Neural cell (in vitro differentiated cells): Measurements from ENCODE around the gene HDLBP. TPM values are rescaled to one million over a fixed set of nuclear protein-coding genes. Genes with fewer than 3 reads are reported as not detected.

Experiments
- H2AFZ ChIP-seq: fragments of 200-600, 300-800 bp; sonication (generic), shearing (Covaris generic); 2 replicates; pipeline ENCODE4 v1.6.0; 2014; ENCODE audit warnings: low read depth, mild to moderate bottlenecking, antibody characterized with exemption, low read length, moderate library complexity
- H3F3A ChIP-seq: fragments of 200-600 bp; shearing (Covaris generic); 2 replicates; pipeline ENCODE4 v1.6.1; 2016; ENCODE audit warnings: mild to moderate bottlenecking, moderate library complexity, mixed read lengths, antibody characterized with exemption, low read length; ENCODE audit not compliant: insufficient read depth, poor library complexity, severe bottlenecking
- H3K27ac ChIP-seq: fragments of 200-600, 300-800 bp; sonication (generic), shearing (Covaris generic); 2 replicates; pipeline ENCODE4 v1.5.1; 2014; ENCODE audit warnings: mild to moderate bottlenecking, low read length, moderate library complexity
- H3K27me3 ChIP-seq: fragments of 300-800, 200-600 bp; sonication (generic), shearing (Covaris generic); 2 replicates; pipeline ENCODE4 v1.6.0; 2014; ENCODE audit warnings: mild to moderate bottlenecking, low read depth, low read length, moderate library complexity; ENCODE audit not compliant: insufficient read depth
- H3K36me3 ChIP-seq: fragments of 300-800, 200-600 bp; sonication (generic), shearing (Covaris generic); 2 replicates; pipeline ENCODE4 v1.5.1; 2014; ENCODE audit warnings: mild to moderate bottlenecking, antibody characterized with exemption, low read length, moderate library complexity; ENCODE audit not compliant: insufficient read depth
- H3K4me2 ChIP-seq: fragments of 300-800, 200-600 bp; sonication (generic), shearing (Covaris generic); 2 replicates; pipeline ENCODE4 v1.6.0; 2014; ENCODE audit warnings: mild to moderate bottlenecking, low read length
- H3K4me3 ChIP-seq: fragments of 300-800, 200-600 bp; sonication (generic), shearing (Covaris generic); 2 replicates; pipeline ENCODE4 v1.5.1; 2014; ENCODE audit warnings: mild to moderate bottlenecking, low read length, moderate library complexity
- H3K79me2 ChIP-seq: fragments of 200-600 bp; shearing (Covaris generic); replicated peaks from 2 replicates; pipeline ENCODE4 v1.6.0; 2014; ENCODE audit warnings: mild to moderate bottlenecking, low read length, moderate library complexity; ENCODE audit not compliant: insufficient read depth
- H3K9ac ChIP-seq: fragments of 300-800, 200-600 bp; sonication (generic), shearing (Covaris generic); 2 replicates; pipeline ENCODE4 v1.6.1; 2016; ENCODE audit warnings: mild to moderate bottlenecking, low read length, mixed read lengths
- H3K9me2 ChIP-seq: fragments of 200-600 bp; shearing (Covaris generic); 2 replicates; pipeline ENCODE4 v1.6.1; 2016; ENCODE audit warnings: mild to moderate bottlenecking, low read length, mixed read lengths; ENCODE audit not compliant: insufficient read depth
- H3K9me3 ChIP-seq: fragments of 200-600, 300-800 bp; sonication (generic), shearing (Covaris generic); 2 replicates; pipeline ENCODE4 v1.6.1; 2016; ENCODE audit warnings: mild to moderate bottlenecking, mixed run types, low read length, moderate library complexity, mixed read lengths
- H4K20me1 ChIP-seq: fragments of 200-600 bp; shearing (Covaris generic); 2 replicates; pipeline ENCODE4 v1.6.1; 2016; ENCODE audit warnings: mild to moderate bottlenecking, mixed run types; ENCODE audit not compliant: insufficient read depth
- EP300 ChIP-seq: fragments of 450-650 bp; conservative IDR thresholded peaks from 2 replicates; pipeline ENCODE4 v1.6.1; 2014; ENCODE audit warnings: antibody characterized with exemption, mild to moderate bottlenecking, moderate library complexity; ENCODE audit not compliant: poor library complexity, severe bottlenecking
- EZH2 ChIP-seq: fragments of 200-600, 300-800 bp; shearing (Covaris generic), sonication (generic); IDR thresholded peaks from 2 replicates; pipeline ENCODE4 v1.6.1; 2014; ENCODE audit warnings: antibody characterized with exemption, low read length, borderline replicate concordance, mild to moderate bottlenecking; ENCODE audit not compliant: insufficient read depth, poor library complexity, severe bottlenecking
- MXI1 ChIP-seq: fragments of 450-650 bp; conservative IDR thresholded peaks from 2 replicates; pipeline ENCODE4 v1.6.1; 2014; ENCODE audit warnings: antibody characterized with exemption, mild to moderate bottlenecking; ENCODE audit not compliant: poor library complexity, severe bottlenecking
- POLR2AphosphoS5 ChIP-seq: IDR thresholded peaks from 2 replicates; pipeline ENCODE4 v1.6.1; 2012
- RAD21 ChIP-seq: fragments of 450-650 bp; conservative IDR thresholded peaks from 2 replicates; pipeline ENCODE4 v1.6.1; 2014; ENCODE audit warnings: antibody characterized with exemption, mild to moderate bottlenecking, moderate library complexity
- SMC3 ChIP-seq: fragments of 450-650 bp; conservative IDR thresholded peaks from 2 replicates; pipeline ENCODE4 v1.6.1; 2014; ENCODE audit warnings: antibody characterized with exemption, mild to moderate bottlenecking, moderate library complexity; ENCODE audit not compliant: poor library complexity
- TAF1 ChIP-seq: IDR thresholded peaks from 2 replicates; pipeline ENCODE4 v1.6.1; 2012; ENCODE audit warnings: low read depth
- polyA plus RNA-seq: library from polyadenylated mRNA; depleted of rRNA; stranded (reverse); fragments of >200 nt; gene quantifications from 2 replicates; pipeline ENCODE4 v1.2.3, GENCODE V29; 2014
- TF ChIP-seq, protein P1 (sequence below): IDR thresholded peaks from 2 replicates; pipeline ENCODE4 v1.6.1; 2012; ENCODE audit warnings: borderline replicate concordance
- TF ChIP-seq, protein P2 (sequence below): fragments of 450-650 bp; IDR thresholded peaks from 2 replicates; pipeline ENCODE4 v1.5.1; 2014; ENCODE audit warnings: antibody characterized with exemption, mild to moderate bottlenecking, moderate library complexity; ENCODE audit not compliant: poor library complexity, severe bottlenecking

Gene HDLBP
- polyA plus RNA-seq, 1 donor from 2014 or later: 61.9 TPM

DNA sequence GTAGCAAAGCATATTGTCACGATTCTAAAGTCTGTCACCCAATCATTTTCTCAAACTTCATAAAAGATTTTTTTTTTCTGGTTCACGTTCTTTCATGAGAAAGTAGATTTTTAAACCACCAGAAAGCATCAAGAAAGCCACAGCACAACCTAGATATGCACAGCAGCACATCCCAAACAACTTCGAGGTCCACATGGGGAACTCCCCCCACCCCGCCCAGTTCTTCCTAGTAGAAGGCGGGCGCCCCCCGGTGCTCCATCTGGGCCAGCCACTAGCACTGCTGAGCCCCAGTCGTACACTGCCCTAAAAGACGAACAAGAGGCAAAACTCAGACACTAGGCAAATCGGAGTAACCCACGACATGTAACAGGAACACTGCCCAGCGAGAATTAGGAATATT, 15.5 kb downstream of the HDLBP start:
- no peaks in the 10 kb centered on the region for H3K36me3 ChIP-seq
- no peak overlapping the region for H2AFZ ChIP-seq
- no peaks in the 10 kb centered on the region for H3K27me3 ChIP-seq
- H3F3A ChIP-seq: no peaks in the 10 kb centered on the region
- H3K79me2 ChIP-seq: peaks cover 14% of the 10 kb centered on the region
- no peak overlapping the region for H3K27ac ChIP-seq
- no peak overlapping the region for H3K4me2 ChIP-seq
- H4K20me1 ChIP-seq: no peaks in the 10 kb centered on the region
- no peak overlapping the region for H3K9ac ChIP-seq
- H3K4me3 ChIP-seq: no peak overlapping the region
- no peaks in the 10 kb centered on the region for H3K9me2 ChIP-seq
- TF ChIP-seq EP300 (no peak), MXI1 (no peak)
- TF ChIP-seq, protein P1, sequence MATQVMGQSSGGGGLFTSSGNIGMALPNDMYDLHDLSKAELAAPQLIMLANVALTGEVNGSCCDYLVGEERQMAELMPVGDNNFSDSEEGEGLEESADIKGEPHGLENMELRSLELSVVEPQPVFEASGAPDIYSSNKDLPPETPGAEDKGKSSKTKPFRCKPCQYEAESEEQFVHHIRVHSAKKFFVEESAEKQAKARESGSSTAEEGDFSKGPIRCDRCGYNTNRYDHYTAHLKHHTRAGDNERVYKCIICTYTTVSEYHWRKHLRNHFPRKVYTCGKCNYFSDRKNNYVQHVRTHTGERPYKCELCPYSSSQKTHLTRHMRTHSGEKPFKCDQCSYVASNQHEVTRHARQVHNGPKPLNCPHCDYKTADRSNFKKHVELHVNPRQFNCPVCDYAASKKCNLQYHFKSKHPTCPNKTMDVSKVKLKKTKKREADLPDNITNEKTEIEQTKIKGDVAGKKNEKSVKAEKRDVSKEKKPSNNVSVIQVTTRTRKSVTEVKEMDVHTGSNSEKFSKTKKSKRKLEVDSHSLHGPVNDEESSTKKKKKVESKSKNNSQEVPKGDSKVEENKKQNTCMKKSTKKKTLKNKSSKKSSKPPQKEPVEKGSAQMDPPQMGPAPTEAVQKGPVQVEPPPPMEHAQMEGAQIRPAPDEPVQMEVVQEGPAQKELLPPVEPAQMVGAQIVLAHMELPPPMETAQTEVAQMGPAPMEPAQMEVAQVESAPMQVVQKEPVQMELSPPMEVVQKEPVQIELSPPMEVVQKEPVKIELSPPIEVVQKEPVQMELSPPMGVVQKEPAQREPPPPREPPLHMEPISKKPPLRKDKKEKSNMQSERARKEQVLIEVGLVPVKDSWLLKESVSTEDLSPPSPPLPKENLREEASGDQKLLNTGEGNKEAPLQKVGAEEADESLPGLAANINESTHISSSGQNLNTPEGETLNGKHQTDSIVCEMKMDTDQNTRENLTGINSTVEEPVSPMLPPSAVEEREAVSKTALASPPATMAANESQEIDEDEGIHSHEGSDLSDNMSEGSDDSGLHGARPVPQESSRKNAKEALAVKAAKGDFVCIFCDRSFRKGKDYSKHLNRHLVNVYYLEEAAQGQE: no peak
- TF ChIP-seq, protein P2, sequence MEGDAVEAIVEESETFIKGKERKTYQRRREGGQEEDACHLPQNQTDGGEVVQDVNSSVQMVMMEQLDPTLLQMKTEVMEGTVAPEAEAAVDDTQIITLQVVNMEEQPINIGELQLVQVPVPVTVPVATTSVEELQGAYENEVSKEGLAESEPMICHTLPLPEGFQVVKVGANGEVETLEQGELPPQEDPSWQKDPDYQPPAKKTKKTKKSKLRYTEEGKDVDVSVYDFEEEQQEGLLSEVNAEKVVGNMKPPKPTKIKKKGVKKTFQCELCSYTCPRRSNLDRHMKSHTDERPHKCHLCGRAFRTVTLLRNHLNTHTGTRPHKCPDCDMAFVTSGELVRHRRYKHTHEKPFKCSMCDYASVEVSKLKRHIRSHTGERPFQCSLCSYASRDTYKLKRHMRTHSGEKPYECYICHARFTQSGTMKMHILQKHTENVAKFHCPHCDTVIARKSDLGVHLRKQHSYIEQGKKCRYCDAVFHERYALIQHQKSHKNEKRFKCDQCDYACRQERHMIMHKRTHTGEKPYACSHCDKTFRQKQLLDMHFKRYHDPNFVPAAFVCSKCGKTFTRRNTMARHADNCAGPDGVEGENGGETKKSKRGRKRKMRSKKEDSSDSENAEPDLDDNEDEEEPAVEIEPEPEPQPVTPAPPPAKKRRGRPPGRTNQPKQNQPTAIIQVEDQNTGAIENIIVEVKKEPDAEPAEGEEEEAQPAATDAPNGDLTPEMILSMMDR: no peak
- no peaks in the 10 kb centered on the region for H3K9me3 ChIP-seq

DNA sequence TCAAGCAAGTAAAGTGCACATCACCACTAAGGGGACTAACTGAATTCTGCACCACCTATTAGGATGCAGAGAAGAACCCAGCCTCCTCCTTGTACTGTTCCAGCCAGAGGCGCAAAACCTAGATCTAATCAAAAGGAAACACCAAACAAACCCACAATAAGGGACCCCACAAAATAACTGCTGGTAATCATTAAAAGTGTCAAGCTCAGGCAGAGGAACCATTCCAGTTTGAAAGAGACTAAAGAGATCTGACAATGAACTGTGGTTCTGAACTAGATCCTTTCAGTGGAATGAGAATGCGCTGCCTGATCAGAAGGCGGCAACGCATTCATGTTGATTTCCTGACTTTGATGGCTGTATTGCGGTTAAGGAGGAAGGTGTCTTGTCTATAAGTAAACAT, 16.8 kb downstream of the HDLBP start:
- H3K27ac ChIP-seq: no peak overlapping the region
- no peaks in the 10 kb centered on the region for H4K20me1 ChIP-seq
- no peak overlapping the region for H2AFZ ChIP-seq
- peaks cover 8% of the 10 kb centered on the region for H3K79me2 ChIP-seq
- no peaks in the 10 kb centered on the region for H3F3A ChIP-seq
- H3K36me3 ChIP-seq: no peaks in the 10 kb centered on the region
- no peaks in the 10 kb centered on the region for H3K9me2 ChIP-seq
- TF ChIP-seq, protein P1: no peak
- TF ChIP-seq EZH2 (no peak), MXI1 (no peak), SMC3 (no peak), TAF1 (no peak), RAD21 (no peak), POLR2AphosphoS5 (no peak), EP300 (no peak)
- TF ChIP-seq, protein P2: no peak
- no peaks in the 10 kb centered on the region for H3K9me3 ChIP-seq
- no peak overlapping the region for H3K4me3 ChIP-seq
- no peaks in the 10 kb centered on the region for H3K27me3 ChIP-seq
- H3K9ac ChIP-seq: no peak overlapping the region
- no peak overlapping the region for H3K4me2 ChIP-seq
